Measurements from ENCODE around the gene CD37.

Gene CD37

GRCh38 chr19:49290517-49290916 lies 44.7 kb upstream of the CD37 start:
- TF ChIP-seq, protein P1, sequence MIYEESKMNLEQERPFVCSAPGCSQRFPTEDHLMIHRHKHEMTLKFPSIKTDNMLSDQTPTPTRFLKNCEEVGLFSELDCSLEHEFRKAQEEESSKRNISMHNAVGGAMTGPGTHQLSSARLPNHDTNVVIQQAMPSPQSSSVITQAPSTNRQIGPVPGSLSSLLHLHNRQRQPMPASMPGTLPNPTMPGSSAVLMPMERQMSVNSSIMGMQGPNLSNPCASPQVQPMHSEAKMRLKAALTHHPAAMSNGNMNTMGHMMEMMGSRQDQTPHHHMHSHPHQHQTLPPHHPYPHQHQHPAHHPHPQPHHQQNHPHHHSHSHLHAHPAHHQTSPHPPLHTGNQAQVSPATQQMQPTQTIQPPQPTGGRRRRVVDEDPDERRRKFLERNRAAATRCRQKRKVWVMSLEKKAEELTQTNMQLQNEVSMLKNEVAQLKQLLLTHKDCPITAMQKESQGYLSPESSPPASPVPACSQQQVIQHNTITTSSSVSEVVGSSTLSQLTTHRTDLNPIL (CRISPR knock-in tag; IDR thresholded peaks at IDR 0.05; ENCODE audit: low read depth), result no peak
- no peak for TF ChIP-seq ZC3H10 (CRISPR knock-in tag; IDR thresholded peaks at IDR 0.05)
- TF ChIP-seq TSHZ2 (CRISPR knock-in tag; IDR thresholded peaks at IDR 0.05), result no peak
- no peak for TF ChIP-seq ZNF70 (CRISPR knock-in tag; IDR thresholded peaks at IDR 0.05)
- no peak for TF ChIP-seq TCF4 (CRISPR knock-in tag; IDR thresholded peaks at IDR 0.05; ENCODE audit: borderline replicate concordance)
- TF ChIP-seq GLIS3 (CRISPR knock-in tag; IDR thresholded peaks at IDR 0.05), result no peak
- no peak for TF ChIP-seq ZFP30 (CRISPR knock-in tag; IDR thresholded peaks at IDR 0.05)
- TF ChIP-seq, protein P2, sequence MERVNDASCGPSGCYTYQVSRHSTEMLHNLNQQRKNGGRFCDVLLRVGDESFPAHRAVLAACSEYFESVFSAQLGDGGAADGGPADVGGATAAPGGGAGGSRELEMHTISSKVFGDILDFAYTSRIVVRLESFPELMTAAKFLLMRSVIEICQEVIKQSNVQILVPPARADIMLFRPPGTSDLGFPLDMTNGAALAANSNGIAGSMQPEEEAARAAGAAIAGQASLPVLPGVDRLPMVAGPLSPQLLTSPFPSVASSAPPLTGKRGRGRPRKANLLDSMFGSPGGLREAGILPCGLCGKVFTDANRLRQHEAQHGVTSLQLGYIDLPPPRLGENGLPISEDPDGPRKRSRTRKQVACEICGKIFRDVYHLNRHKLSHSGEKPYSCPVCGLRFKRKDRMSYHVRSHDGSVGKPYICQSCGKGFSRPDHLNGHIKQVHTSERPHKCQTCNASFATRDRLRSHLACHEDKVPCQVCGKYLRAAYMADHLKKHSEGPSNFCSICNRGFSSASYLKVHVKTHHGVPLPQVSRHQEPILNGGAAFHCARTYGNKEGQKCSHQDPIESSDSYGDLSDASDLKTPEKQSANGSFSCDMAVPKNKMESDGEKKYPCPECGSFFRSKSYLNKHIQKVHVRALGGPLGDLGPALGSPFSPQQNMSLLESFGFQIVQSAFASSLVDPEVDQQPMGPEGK (CRISPR knock-in tag; IDR thresholded peaks at IDR 0.05; ENCODE audit: borderline replicate concordance), result no peak
- TF ChIP-seq ZFP3 (CRISPR knock-in tag; IDR thresholded peaks at IDR 0.05), result no peak
- no peak for ATAC-seq

DNA sequence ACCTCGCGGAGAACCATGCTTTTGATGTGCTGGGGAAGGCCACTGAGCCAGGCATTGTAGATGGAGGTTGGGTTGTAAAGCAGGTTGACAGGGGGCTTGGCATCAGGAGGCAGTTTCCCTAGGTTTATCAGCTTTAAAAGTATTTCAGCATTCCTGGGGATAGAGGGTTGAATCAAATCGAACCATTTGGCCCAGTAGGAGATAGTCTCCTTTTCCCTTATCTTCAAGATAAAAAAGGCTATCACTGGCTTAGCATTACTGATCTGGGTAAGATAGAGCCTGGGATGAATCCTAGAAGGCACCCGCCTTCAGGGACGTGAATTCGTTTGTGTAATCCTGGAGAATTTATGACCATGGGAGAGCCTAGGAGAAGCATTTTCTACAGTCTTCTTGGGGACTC lies 40.8 kb upstream of the CD37 start:
- TF ChIP-seq ZNF565 (CRISPR knock-in tag; conservative IDR thresholded peaks at IDR 0.05; ENCODE audit: low read depth), result no peak
- no peak for TF ChIP-seq ZFP30 (CRISPR knock-in tag; IDR thresholded peaks at IDR 0.05)
- no peak for TF ChIP-seq TOX (CRISPR knock-in tag; IDR thresholded peaks at IDR 0.05; ENCODE audit: borderline replicate concordance)
- no peak for ATAC-seq

DNA sequence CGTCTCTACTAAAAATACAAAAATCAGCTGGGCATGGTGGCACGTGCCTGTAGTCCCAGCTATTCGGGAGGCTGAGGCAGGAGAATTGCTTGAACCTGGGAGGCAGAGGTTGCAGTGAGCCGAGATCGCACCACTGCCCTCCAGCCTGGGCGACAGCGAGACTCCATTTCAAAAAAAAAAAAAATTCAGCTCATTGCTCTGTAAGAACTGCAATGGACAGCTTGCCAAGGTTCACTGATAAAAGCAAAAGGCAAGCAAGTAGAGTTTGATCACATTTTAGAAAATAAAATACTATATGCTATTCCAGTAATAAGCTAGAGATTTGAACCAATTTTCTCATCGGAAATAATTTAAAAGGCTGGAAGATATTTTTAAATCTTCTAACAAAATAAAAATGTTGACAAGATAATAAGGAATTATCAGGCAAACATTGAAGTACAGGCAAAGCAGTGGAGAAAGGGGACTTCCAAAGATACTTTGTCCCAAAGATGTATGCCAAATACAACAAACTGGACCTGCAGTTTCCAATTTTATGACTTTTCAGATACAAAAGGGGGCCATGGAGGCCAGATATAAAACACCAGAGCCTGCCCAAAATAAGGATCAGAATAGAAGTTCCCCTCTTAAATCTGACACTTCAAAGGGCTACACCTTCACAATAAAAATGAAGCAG lies 39.9 kb upstream of the CD37 start:
- no peak for TF ChIP-seq SNAI2 (CRISPR knock-in tag; IDR thresholded peaks at IDR 0.05)
- TF ChIP-seq OSR1 (CRISPR knock-in tag; IDR thresholded peaks at IDR 0.05), result no peak
- TF ChIP-seq PPARA (CRISPR knock-in tag; IDR thresholded peaks at IDR 0.05; ENCODE audit: borderline replicate concordance), result no peak
- no peak for TF ChIP-seq POU6F1 (CRISPR knock-in tag; IDR thresholded peaks at IDR 0.05; ENCODE audit: borderline replicate concordance, low read depth)
- no peak for TF ChIP-seq ZFP30 (CRISPR knock-in tag; IDR thresholded peaks at IDR 0.05)
- TF ChIP-seq ZNF565 (CRISPR knock-in tag; conservative IDR thresholded peaks at IDR 0.05; ENCODE audit: low read depth), result no peak
- no peak for TF ChIP-seq TSHZ2 (CRISPR knock-in tag; IDR thresholded peaks at IDR 0.05)
- no peak for TF ChIP-seq RARB (CRISPR knock-in tag; IDR thresholded peaks at IDR 0.05)
- no peak for TF ChIP-seq ZNF70 (CRISPR knock-in tag; IDR thresholded peaks at IDR 0.05)
- no peak for TF ChIP-seq TCF4 (CRISPR knock-in tag; IDR thresholded peaks at IDR 0.05; ENCODE audit: borderline replicate concordance)
- no peak for TF ChIP-seq ZFP3 (CRISPR knock-in tag; IDR thresholded peaks at IDR 0.05)
- no peak for TF ChIP-seq ZC3H10 (CRISPR knock-in tag; IDR thresholded peaks at IDR 0.05)
- no peak for TF ChIP-seq ZNF8 (CRISPR knock-in tag; IDR thresholded peaks at IDR 0.05)
- TF ChIP-seq GLIS3 (CRISPR knock-in tag; IDR thresholded peaks at IDR 0.05), result no peak
- no peak for ATAC-seq

Data from SK-N-SH treated with all-trans-retinoic acid at 6 μM for 48 hours (cell line).